ENCODE measurements around the gene SIX4.

Gene SIX4

GRCh38 chr14:60710494-60710893, 13.7 kb downstream of the SIX4 start:
- Histone ChIP-seq H3K27me3 (ENCODE audit: insufficient read depth, low read length) (no peaks in the 10 kb centered on the region), H3K4me3 (ENCODE audit: low read length) (no peak overlapping the region), H3K4me1 (ENCODE audit: insufficient read depth, low read length) (peaks cover 7% of the 10 kb centered on the region), H2AFZ (ENCODE audit: low read depth, low read length) (no peak overlapping the region), H3K36me3 (ENCODE audit: insufficient read depth, low read length) (peaks cover 3% of the 10 kb centered on the region), H3K9me3 (ENCODE audit: low read length) (no peaks in the 10 kb centered on the region)

GRCh38 chr14:60707858-60708257, 16.3 kb downstream of the SIX4 start:
- Histone ChIP-seq H3K4me1 (ENCODE audit: insufficient read depth, low read length) (peaks cover 7% of the 10 kb centered on the region), H3K9me3 (ENCODE audit: low read length) (no peaks in the 10 kb centered on the region), H3K36me3 (ENCODE audit: insufficient read depth, low read length) (peaks cover 2% of the 10 kb centered on the region), H3K4me3 (ENCODE audit: low read length) (no peak overlapping the region), H3K27me3 (ENCODE audit: insufficient read depth, low read length) (no peaks in the 10 kb centered on the region), H2AFZ (ENCODE audit: low read depth, low read length) (no peak overlapping the region)

- Histone ChIP-seq H3K9me3 (ENCODE audit: low read length) (no peaks in the 10 kb centered on the region), H3K27me3 (ENCODE audit: insufficient read depth, low read length) (no peaks in the 10 kb centered on the region), H2AFZ (ENCODE audit: low read depth, low read length) (no peak overlapping the region), H3K4me1 (ENCODE audit: insufficient read depth, low read length) (no peaks in the 10 kb centered on the region), H3K4me3 (ENCODE audit: low read length) (no peak overlapping the region), H3K36me3 (ENCODE audit: insufficient read depth, low read length) (no peaks in the 10 kb centered on the region)
Measured at GRCh38 chr14:60705100-60705499, 19.1 kb downstream of the SIX4 start.

GRCh38 chr14:60700598-60700997, 23.6 kb downstream of the SIX4 start:
- Histone ChIP-seq H2AFZ (ENCODE audit: low read depth, low read length) (no peak overlapping the region), H3K9me3 (ENCODE audit: low read length) (no peaks in the 10 kb centered on the region), H3K4me3 (ENCODE audit: low read length) (no peak overlapping the region), H3K36me3 (ENCODE audit: insufficient read depth, low read length) (no peaks in the 10 kb centered on the region), H3K27me3 (ENCODE audit: insufficient read depth, low read length) (no peaks in the 10 kb centered on the region), H3K4me1 (ENCODE audit: insufficient read depth, low read length) (no peaks in the 10 kb centered on the region)

GRCh38 chr14:60695327-60695726, 28.8 kb downstream of the SIX4 start:
- no peaks in the 10 kb centered on the region for H3K27me3 ChIP-seq (ENCODE audit: insufficient read depth, low read length)
- H3K4me1 ChIP-seq (ENCODE audit: insufficient read depth, low read length): no peaks in the 10 kb centered on the region
- no peaks in the 10 kb centered on the region for H3K36me3 ChIP-seq (ENCODE audit: insufficient read depth, low read length)
- no peak overlapping the region for H3K4me3 ChIP-seq (ENCODE audit: low read length)
- no peaks in the 10 kb centered on the region for H3K9me3 ChIP-seq (ENCODE audit: low read length)
- H2AFZ ChIP-seq (ENCODE audit: low read depth, low read length): no peak overlapping the region

- no peak overlapping the region for H3K4me3 ChIP-seq (ENCODE audit: low read length)
- no peaks in the 10 kb centered on the region for H3K4me1 ChIP-seq (ENCODE audit: insufficient read depth, low read length)
- H2AFZ ChIP-seq (ENCODE audit: low read depth, low read length): no peak overlapping the region
- no peaks in the 10 kb centered on the region for H3K36me3 ChIP-seq (ENCODE audit: insufficient read depth, low read length)
- no peaks in the 10 kb centered on the region for H3K9me3 ChIP-seq (ENCODE audit: low read length)
- H3K27me3 ChIP-seq (ENCODE audit: insufficient read depth, low read length): no peaks in the 10 kb centered on the region
Measured at GRCh38 chr14:60691383-60692113, 32.6 kb downstream of the SIX4 start.

GRCh38 chr14:60686865-60687264, 37.3 kb downstream of the SIX4 start:
- Histone ChIP-seq H3K27me3 (ENCODE audit: insufficient read depth, low read length) (no peaks in the 10 kb centered on the region), H2AFZ (ENCODE audit: low read depth, low read length) (no peak overlapping the region), H3K36me3 (ENCODE audit: insufficient read depth, low read length) (no peaks in the 10 kb centered on the region), H3K4me1 (ENCODE audit: insufficient read depth, low read length) (no peaks in the 10 kb centered on the region), H3K4me3 (ENCODE audit: low read length) (no peak overlapping the region), H3K9me3 (ENCODE audit: low read length) (no peaks in the 10 kb centered on the region)

- no peak overlapping the region for H2AFZ ChIP-seq (ENCODE audit: low read depth, low read length)
- H3K36me3 ChIP-seq (ENCODE audit: insufficient read depth, low read length): no peaks in the 10 kb centered on the region
- H3K9me3 ChIP-seq (ENCODE audit: low read length): no peaks in the 10 kb centered on the region
- H3K4me1 ChIP-seq (ENCODE audit: insufficient read depth, low read length): peaks cover 8% of the 10 kb centered on the region
- H3K4me3 ChIP-seq (ENCODE audit: low read length): no peak overlapping the region
- no peaks in the 10 kb centered on the region for H3K27me3 ChIP-seq (ENCODE audit: insufficient read depth, low read length)
Measured at GRCh38 chr14:60684203-60684602, 39.9 kb downstream of the SIX4 start.

- Histone ChIP-seq H3K9me3 (ENCODE audit: low read length) (no peaks in the 10 kb centered on the region), H2AFZ (ENCODE audit: low read depth, low read length) (no peak overlapping the region), H3K4me3 (ENCODE audit: low read length) (no peak overlapping the region), H3K4me1 (ENCODE audit: insufficient read depth, low read length) (peaks cover 8% of the 10 kb centered on the region), H3K27me3 (ENCODE audit: insufficient read depth, low read length) (no peaks in the 10 kb centered on the region), H3K36me3 (ENCODE audit: insufficient read depth, low read length) (no peaks in the 10 kb centered on the region)
Measured at GRCh38 chr14:60681271-60681670, 42.9 kb downstream of the SIX4 start.

- H3K4me1 ChIP-seq (ENCODE audit: insufficient read depth, low read length): peaks cover 8% of the 10 kb centered on the region
- H3K4me3 ChIP-seq (ENCODE audit: low read length): no peak overlapping the region
- H3K27me3 ChIP-seq (ENCODE audit: insufficient read depth, low read length): no peaks in the 10 kb centered on the region
- H3K9me3 ChIP-seq (ENCODE audit: low read length): no peaks in the 10 kb centered on the region
- H3K36me3 ChIP-seq (ENCODE audit: insufficient read depth, low read length): no peaks in the 10 kb centered on the region
- no peak overlapping the region for H2AFZ ChIP-seq (ENCODE audit: low read depth, low read length)
Measured at GRCh38 chr14:60680511-60680910, 43.6 kb downstream of the SIX4 start.

- H2AFZ ChIP-seq (ENCODE audit: low read depth, low read length): no peak overlapping the region
- H3K36me3 ChIP-seq (ENCODE audit: insufficient read depth, low read length): no peaks in the 10 kb centered on the region
- no peak overlapping the region for H3K4me3 ChIP-seq (ENCODE audit: low read length)
- H3K27me3 ChIP-seq (ENCODE audit: insufficient read depth, low read length): no peaks in the 10 kb centered on the region
- H3K9me3 ChIP-seq (ENCODE audit: low read length): no peaks in the 10 kb centered on the region
- H3K4me1 ChIP-seq (ENCODE audit: insufficient read depth, low read length): peaks cover 8% of the 10 kb centered on the region
Measured at GRCh38 chr14:60679566-60680258, 44.4 kb downstream of the SIX4 start.

- H3K36me3 ChIP-seq (ENCODE audit: insufficient read depth, low read length): no peaks in the 10 kb centered on the region
- H3K4me3 ChIP-seq (ENCODE audit: low read length): no peak overlapping the region
- no peaks in the 10 kb centered on the region for H3K27me3 ChIP-seq (ENCODE audit: insufficient read depth, low read length)
Measured at GRCh38 chr14:60677701-60678100, 46.5 kb downstream of the SIX4 start.

GRCh38 chr14:60670989-60671388, 53.2 kb downstream of the SIX4 start:
- Histone ChIP-seq H3K4me3 (ENCODE audit: low read length) (no peak overlapping the region), H2AFZ (ENCODE audit: low read depth, low read length) (no peak overlapping the region), H3K27me3 (ENCODE audit: insufficient read depth, low read length) (no peaks in the 10 kb centered on the region), H3K4me1 (ENCODE audit: insufficient read depth, low read length) (no peaks in the 10 kb centered on the region), H3K9me3 (ENCODE audit: low read length) (no peaks in the 10 kb centered on the region), H3K36me3 (ENCODE audit: insufficient read depth, low read length) (no peaks in the 10 kb centered on the region)

More at GRCh38 chr14:60677701-60678100, 46.5 kb downstream of the SIX4 start:
- H2AFZ ChIP-seq (ENCODE audit: low read depth, low read length): no peak overlapping the region
- H3K4me1 ChIP-seq (ENCODE audit: insufficient read depth, low read length): peaks cover 8% of the 10 kb centered on the region
- H3K9me3 ChIP-seq (ENCODE audit: low read length): no peaks in the 10 kb centered on the region

All from neuron (in vitro differentiated cells).